Umbilical cord (tissue), 2 donors: Measurements from ENCODE around the gene TMEM250. TPM values are rescaled to one million over a fixed set of nuclear protein-coding genes. Genes with fewer than 3 reads are reported as not detected.

ENCODE experiments used
- DNase-seq: peaks from one replicate; pipeline ENCODE4 v3.0.0-alpha.2; 2015; ENCODE audit warnings: low spot score
- total RNA-seq: library from RNA; depleted of rRNA; stranded (reverse); fragments of >200 nt; gene quantifications from one replicate; pipeline ENCODE4 v1.2.3, GENCODE V29; 2014; ENCODE audit warnings: low replicate concordance; ENCODE audit not compliant: insufficient read depth

The TMEM250 gene
- total RNA-seq, 1 donor from 2014 or later, result 54.4 TPM

- no peak for DNase-seq
Measured at GRCh38 chr9:136132512-136133050, 13.9 kb upstream of the TMEM250 start.

GRCh38 chr9:136131629-136132511 is 13.2 kb upstream of the TMEM250 start:
- no peak for DNase-seq

- no peak for DNase-seq
Measured at GRCh38 chr9:136129176-136129575, 10.5 kb upstream of the TMEM250 start.

- DNase-seq, result no peak
Measured at GRCh38 chr9:136128436-136128835, 9.8 kb upstream of the TMEM250 start.

GRCh38 chr9:136127313-136127712 is 8.6 kb upstream of the TMEM250 start:
- no peak for DNase-seq

GRCh38 chr9:136124976-136125692 is 6.5 kb upstream of the TMEM250 start:
- DNase-seq, result no peak

- DNase-seq, result peak; percentile 45
Measured at GRCh38 chr9:136122425-136123383, 4.0 kb upstream of the TMEM250 start.

GRCh38 chr9:136121801-136122200 is 3.1 kb upstream of the TMEM250 start:
- DNase-seq, result no peak

GRCh38 chr9:136120438-136120844 is 1.8 kb upstream of the TMEM250 start:
- no peak for DNase-seq

- DNase-seq, result no peak
Measured at GRCh38 chr9:136119883-136120393, 1.3 kb upstream of the TMEM250 start.

- DNase-seq, result peak; percentile 50
Measured at GRCh38 chr9:136119061-136119882, 597 bp upstream of the TMEM250 start.

- peak; percentile 58 for DNase-seq
Measured at GRCh38 chr9:136117916-136118319, 757 bp downstream of the TMEM250 start.

- no peak for DNase-seq
Measured at GRCh38 chr9:136117291-136117915, 1.3 kb downstream of the TMEM250 start.

- no peak for DNase-seq
Measured at GRCh38 chr9:136116360-136117098, 2.1 kb downstream of the TMEM250 start.

GRCh38 chr9:136115641-136116359 is 2.9 kb downstream of the TMEM250 start:
- DNase-seq, result no peak

- no peak for DNase-seq
Measured at GRCh38 chr9:136115206-136115605, 3.5 kb downstream of the TMEM250 start.

GRCh38 chr9:136114610-136115009 is 4.1 kb downstream of the TMEM250 start:
- DNase-seq, result no peak

GRCh38 chr9:136112541-136112940 is 6.1 kb downstream of the TMEM250 start:
- no peak for DNase-seq
